ENCODE data around the gene CTDSPL2.
"Not testable (repeated sequence)": the region's sequence is repeated elsewhere in the genome, so short reads cannot be mapped to it uniquely, and the experiment has no call there.

- TF ChIP-seq, protein P1, sequence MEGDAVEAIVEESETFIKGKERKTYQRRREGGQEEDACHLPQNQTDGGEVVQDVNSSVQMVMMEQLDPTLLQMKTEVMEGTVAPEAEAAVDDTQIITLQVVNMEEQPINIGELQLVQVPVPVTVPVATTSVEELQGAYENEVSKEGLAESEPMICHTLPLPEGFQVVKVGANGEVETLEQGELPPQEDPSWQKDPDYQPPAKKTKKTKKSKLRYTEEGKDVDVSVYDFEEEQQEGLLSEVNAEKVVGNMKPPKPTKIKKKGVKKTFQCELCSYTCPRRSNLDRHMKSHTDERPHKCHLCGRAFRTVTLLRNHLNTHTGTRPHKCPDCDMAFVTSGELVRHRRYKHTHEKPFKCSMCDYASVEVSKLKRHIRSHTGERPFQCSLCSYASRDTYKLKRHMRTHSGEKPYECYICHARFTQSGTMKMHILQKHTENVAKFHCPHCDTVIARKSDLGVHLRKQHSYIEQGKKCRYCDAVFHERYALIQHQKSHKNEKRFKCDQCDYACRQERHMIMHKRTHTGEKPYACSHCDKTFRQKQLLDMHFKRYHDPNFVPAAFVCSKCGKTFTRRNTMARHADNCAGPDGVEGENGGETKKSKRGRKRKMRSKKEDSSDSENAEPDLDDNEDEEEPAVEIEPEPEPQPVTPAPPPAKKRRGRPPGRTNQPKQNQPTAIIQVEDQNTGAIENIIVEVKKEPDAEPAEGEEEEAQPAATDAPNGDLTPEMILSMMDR (conservative IDR thresholded peaks at IDR 0.05; ENCODE audit: low read length): not testable (repeated sequence)
- TF ChIP-seq EZH2phosphoT487 (IDR thresholded peaks at IDR 0.05; ENCODE audit: borderline replicate concordance): not testable (repeated sequence)
Measured at GRCh38 chr15:44532275-44532674, 104.8 kb downstream of the CTDSPL2 start.

Measured in Loucy (cell line).